ENCODE data around the gene NRXN3. TPM values are rescaled to one million over a fixed set of nuclear protein-coding genes. Genes with fewer than 3 reads are reported as not detected.

NRXN3 gene
- total RNA-seq, 2 donors from 2014 or later: 1.2 to 7.8 TPM

DNA sequence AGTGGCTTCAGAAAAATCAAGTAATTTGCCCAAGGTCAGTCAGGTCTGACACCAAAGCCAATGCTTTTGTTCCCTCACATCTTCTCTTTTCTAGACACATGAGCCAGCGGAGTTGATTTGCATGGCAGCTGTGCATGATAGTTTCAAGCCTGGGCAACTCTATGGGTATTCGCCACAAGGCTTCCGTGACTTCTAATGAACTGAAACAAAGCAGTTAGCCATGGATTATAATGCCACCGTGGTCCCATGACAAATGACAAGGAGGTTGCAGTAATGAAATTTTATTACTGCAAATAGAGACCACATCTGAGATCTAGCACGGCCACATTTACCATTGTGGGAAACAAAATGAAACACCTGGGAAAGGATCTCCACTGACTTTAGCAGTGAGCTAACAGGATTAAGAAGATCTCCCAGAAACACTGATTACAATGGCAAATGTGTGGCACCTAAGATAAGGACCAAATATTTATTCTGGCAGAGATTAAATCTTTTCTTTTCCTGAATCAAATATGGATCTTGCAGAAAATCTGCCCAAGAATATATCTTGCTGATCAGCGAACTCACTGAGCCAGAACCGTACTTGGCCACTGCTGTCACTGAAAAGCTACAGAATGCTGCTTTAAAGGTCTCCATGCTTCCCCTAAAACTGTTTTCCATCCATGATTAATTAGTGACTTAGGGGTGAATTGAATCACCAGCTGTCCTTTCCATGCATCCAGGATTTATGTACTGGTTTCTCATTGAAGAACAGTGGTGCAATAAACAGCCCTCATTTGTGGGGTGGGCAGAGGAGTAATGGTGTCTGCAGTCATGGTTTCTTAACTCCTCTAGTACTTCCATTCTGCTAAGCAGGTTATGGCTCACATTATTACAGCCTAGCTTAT lies 1490.1 kb downstream of the NRXN3 start:
- Histone ChIP-seq H3K27ac (no peak overlapping the region), H3K27me3 (no peaks in the 10 kb centered on the region), H3K36me3 (no peaks in the 10 kb centered on the region), H3K9ac (ENCODE audit: low read depth in 2 of 2, low read length in 2 of 2) (no peak overlapping the region), H3K9me3 (no peaks in the 10 kb centered on the region), H3K4me1 (no peaks in the 10 kb centered on the region), H3K4me3 (no peak overlapping the region)
- TF ChIP-seq, protein P1, sequence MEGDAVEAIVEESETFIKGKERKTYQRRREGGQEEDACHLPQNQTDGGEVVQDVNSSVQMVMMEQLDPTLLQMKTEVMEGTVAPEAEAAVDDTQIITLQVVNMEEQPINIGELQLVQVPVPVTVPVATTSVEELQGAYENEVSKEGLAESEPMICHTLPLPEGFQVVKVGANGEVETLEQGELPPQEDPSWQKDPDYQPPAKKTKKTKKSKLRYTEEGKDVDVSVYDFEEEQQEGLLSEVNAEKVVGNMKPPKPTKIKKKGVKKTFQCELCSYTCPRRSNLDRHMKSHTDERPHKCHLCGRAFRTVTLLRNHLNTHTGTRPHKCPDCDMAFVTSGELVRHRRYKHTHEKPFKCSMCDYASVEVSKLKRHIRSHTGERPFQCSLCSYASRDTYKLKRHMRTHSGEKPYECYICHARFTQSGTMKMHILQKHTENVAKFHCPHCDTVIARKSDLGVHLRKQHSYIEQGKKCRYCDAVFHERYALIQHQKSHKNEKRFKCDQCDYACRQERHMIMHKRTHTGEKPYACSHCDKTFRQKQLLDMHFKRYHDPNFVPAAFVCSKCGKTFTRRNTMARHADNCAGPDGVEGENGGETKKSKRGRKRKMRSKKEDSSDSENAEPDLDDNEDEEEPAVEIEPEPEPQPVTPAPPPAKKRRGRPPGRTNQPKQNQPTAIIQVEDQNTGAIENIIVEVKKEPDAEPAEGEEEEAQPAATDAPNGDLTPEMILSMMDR (IDR thresholded peaks at IDR 0.05): no peak
- DNase-seq: no peak
- intact Hi-C loops (cut with DNase I): no loop called here

DNA sequence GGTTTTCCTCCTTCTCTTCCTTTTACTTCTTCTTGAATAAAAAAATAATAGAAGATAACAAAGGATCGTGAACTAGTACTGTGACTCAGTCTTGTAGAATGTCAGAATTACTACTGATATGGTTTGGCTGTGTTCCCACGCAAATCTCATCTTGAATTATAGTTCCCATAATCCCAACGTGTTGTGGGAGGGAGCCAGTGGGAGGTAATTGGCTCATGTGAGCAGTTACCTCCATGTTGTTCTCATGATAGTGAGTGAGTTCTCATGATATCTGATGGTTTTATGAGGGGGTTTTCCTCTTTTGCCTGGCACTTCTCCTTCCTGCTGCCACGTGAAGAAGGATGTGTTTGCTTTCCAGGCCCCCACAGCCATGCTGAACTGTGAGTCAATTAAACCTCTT lies 1491.6 kb downstream of the NRXN3 start:
- DNase-seq: no peak
- Histone ChIP-seq H3K4me1 (no peaks in the 10 kb centered on the region), H3K9ac (ENCODE audit: low read depth in 2 of 2, low read length in 2 of 2) (no peak overlapping the region), H3K4me3 (no peak overlapping the region), H3K27me3 (no peaks in the 10 kb centered on the region), H3K9me3 (no peaks in the 10 kb centered on the region), H3K36me3 (no peaks in the 10 kb centered on the region), H3K27ac (no peak overlapping the region)
- intact Hi-C loops (cut with DNase I): no loop called here
- TF ChIP-seq, protein P1 (IDR thresholded peaks at IDR 0.05): no peak

DNA sequence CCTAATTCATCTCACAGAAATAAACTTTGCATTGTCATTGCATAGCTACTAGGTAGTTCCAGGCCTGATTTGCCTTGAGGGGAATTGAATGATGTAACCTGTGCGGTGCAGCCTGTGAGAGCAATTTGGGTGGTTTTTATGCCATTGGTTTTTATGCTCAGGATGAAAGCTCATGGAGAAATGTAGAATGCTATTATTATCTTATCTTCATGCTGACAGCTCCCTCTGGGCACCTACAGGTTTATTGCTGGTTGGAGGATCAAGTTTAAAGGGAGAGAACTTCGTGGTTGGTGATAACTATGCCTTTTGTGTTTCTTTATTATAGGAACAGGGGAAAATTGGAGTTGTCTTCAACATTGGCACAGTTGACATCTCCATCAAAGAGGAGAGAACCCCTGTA lies 1493.3 kb downstream of the NRXN3 start:
- Histone ChIP-seq H3K36me3 (no peaks in the 10 kb centered on the region), H3K9ac (ENCODE audit: low read depth in 2 of 2, low read length in 2 of 2) (no peak overlapping the region), H3K27me3 (no peaks in the 10 kb centered on the region), H3K9me3 (no peaks in the 10 kb centered on the region), H3K4me1 (no peaks in the 10 kb centered on the region), H3K4me3 (no peak overlapping the region), H3K27ac (no peak overlapping the region)
- TF ChIP-seq, protein P1 (IDR thresholded peaks at IDR 0.05): no peak
- DNase-seq: no peak
- intact Hi-C loops (cut with DNase I): no loop called here

DNA sequence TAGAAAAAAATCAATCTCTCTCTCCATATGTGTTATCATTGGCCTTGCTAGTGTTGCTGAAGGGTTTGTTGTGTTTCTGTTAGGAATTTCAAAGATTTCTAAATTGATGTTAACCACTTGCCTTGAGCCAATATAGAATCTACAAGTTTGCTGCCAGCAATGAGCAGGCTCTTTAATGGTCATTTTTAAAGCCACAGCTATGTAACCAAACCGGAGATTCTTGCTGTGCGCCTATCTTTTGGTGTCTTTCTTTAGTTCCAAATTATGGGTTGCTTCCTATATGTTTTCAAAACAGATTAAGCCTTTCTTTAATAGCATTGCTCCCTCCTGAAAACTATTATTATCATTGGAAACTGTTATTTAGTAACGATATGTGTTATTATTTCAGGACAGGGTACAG lies 1495.4 kb downstream of the NRXN3 start:
- Histone ChIP-seq H3K27me3 (no peaks in the 10 kb centered on the region), H3K36me3 (no peaks in the 10 kb centered on the region), H3K9ac (ENCODE audit: low read depth in 2 of 2, low read length in 2 of 2) (no peak overlapping the region), H3K9me3 (no peaks in the 10 kb centered on the region), H3K4me1 (no peaks in the 10 kb centered on the region), H3K4me3 (no peak overlapping the region), H3K27ac (no peak overlapping the region)
- TF ChIP-seq, protein P1 (IDR thresholded peaks at IDR 0.05): no peak
- intact Hi-C loops (cut with DNase I): no loop called here
- no peak for DNase-seq

DNA sequence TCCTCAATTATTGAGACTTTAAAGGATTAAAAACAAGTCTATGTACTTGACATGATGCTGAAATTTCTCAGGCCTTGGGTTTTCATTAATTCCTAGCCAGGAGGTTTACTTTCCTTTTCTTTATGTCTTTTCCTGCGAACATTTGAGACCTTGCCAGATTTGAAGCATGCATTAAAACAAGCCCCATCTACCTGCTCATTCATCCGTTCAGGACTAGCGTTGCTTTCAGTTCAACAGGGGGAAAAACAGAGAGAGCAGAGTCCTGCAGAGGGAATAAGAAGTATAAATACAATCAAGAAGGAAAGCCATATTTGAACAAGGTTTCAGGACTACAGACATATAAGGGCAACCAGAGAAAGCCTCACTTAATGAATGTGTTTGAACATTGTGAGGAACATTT lies 1498.8 kb downstream of the NRXN3 start:
- no peak for DNase-seq
- intact Hi-C loops (cut with DNase I): no loop called here
- TF ChIP-seq, protein P1 (IDR thresholded peaks at IDR 0.05): no peak

More for the DNA sequence above, 1498.8 kb downstream of the NRXN3 start:
- H3K36me3 ChIP-seq: no peaks in the 10 kb centered on the region
- H3K4me1 ChIP-seq: no peaks in the 10 kb centered on the region
- no peak overlapping the region for H3K9ac ChIP-seq (ENCODE audit: low read depth in 2 of 2, low read length in 2 of 2)
- H3K27ac ChIP-seq: no peak overlapping the region
- no peak overlapping the region for H3K4me3 ChIP-seq
- no peaks in the 10 kb centered on the region for H3K27me3 ChIP-seq
- no peaks in the 10 kb centered on the region for H3K9me3 ChIP-seq

All from colonic mucosa (tissue), 4 donors.